ENCODE measurements around the gene OR5A1.

Gene OR5A1

GRCh38 chr11:59480359-59480758, 44.1 kb downstream of the OR5A1 start:
- DNase-seq: peak; percentile 1

Measured in retina (tissue), 1 donor.